ENCODE results near the gene KRT28. TPM values are rescaled to one million over a fixed set of nuclear protein-coding genes. Genes with fewer than 3 reads are reported as not detected.

KRT28 gene
- total RNA-seq, 4 donors from 2014 or later, result 1.0 to 32.0 (median 11.6) TPM

DNA sequence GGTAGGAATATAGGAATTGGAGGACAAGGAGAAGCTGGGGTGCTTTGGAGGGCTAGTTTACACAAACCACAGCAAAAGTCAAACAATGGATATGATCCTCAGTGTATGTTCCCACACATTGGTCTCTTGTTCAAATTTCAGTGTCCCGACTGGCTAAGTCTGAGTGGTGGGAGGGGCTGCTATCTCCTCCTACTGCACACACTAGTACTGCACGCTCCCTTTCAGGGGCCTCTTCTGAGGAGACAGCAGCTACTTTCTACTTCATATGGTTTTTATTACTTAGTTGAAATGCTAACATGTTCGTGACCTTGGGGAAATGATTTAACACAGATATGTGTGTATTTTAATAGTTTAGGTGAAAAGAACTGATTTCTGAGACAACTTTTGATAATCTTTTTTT lies 41.5 kb upstream of the KRT28 start:
- 77% methylated on average over 3 of the region's 3 CpGs for WGBS
- H3K36me3 ChIP-seq, result no peaks in the 10 kb centered on the region
- DNase-seq (ENCODE audit: low spot score in 2 of 2), result no peak
- H3K4me3 ChIP-seq, result no peak overlapping the region
- TF ChIP-seq, protein P1, sequence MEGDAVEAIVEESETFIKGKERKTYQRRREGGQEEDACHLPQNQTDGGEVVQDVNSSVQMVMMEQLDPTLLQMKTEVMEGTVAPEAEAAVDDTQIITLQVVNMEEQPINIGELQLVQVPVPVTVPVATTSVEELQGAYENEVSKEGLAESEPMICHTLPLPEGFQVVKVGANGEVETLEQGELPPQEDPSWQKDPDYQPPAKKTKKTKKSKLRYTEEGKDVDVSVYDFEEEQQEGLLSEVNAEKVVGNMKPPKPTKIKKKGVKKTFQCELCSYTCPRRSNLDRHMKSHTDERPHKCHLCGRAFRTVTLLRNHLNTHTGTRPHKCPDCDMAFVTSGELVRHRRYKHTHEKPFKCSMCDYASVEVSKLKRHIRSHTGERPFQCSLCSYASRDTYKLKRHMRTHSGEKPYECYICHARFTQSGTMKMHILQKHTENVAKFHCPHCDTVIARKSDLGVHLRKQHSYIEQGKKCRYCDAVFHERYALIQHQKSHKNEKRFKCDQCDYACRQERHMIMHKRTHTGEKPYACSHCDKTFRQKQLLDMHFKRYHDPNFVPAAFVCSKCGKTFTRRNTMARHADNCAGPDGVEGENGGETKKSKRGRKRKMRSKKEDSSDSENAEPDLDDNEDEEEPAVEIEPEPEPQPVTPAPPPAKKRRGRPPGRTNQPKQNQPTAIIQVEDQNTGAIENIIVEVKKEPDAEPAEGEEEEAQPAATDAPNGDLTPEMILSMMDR (IDR thresholded peaks at IDR 0.05), result no peak
- no peak for TF ChIP-seq EP300 (IDR thresholded peaks at IDR 0.05)
- no peak for TF ChIP-seq POLR2AphosphoS5 (IDR thresholded peaks at IDR 0.05)
- TF ChIP-seq POLR2A (IDR thresholded peaks at IDR 0.05), result no peak
- no peak overlapping the region for H3K27ac ChIP-seq
- H3K27me3 ChIP-seq, result peaks cover 3% of the 10 kb centered on the region
- no peaks in the 10 kb centered on the region for H3K4me1 ChIP-seq
- H3K9me3 ChIP-seq, result no peaks in the 10 kb centered on the region

DNA sequence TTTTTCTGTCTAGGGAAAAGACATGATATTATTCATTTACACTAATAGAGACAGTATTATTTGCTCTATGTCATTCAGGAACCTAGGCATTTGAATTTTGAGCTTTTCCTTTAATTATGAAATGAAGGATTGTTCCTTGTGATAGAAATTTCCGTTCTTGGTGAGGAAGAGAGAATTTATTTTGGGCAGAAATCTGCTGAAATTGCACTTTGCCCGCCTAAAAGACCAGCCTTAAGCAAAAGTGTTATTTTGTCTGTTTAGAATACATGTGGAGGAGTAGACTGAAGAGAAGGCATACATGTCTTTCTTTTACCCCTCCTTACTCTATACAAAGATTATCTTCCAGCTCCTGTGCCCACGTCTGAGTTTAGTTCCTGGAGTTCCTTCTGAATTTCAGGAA lies 39.4 kb upstream of the KRT28 start:
- peaks cover 3% of the 10 kb centered on the region for H3K27me3 ChIP-seq
- no peak overlapping the region for H3K27ac ChIP-seq
- H3K4me1 ChIP-seq, result no peaks in the 10 kb centered on the region
- WGBS, result 81% methylated on average over 3 of the region's 3 CpGs
- H3K36me3 ChIP-seq, result peaks cover 6% of the 10 kb centered on the region
- H3K4me3 ChIP-seq, result no peak overlapping the region
- no peak for DNase-seq (ENCODE audit: low spot score in 2 of 2)
- no peak for TF ChIP-seq POLR2AphosphoS5 (IDR thresholded peaks at IDR 0.05)
- TF ChIP-seq EP300 (IDR thresholded peaks at IDR 0.05), result no peak
- no peak for TF ChIP-seq POLR2A (IDR thresholded peaks at IDR 0.05)
- TF ChIP-seq, protein P1 (IDR thresholded peaks at IDR 0.05), result no peak
- H3K9me3 ChIP-seq, result no peaks in the 10 kb centered on the region

DNA sequence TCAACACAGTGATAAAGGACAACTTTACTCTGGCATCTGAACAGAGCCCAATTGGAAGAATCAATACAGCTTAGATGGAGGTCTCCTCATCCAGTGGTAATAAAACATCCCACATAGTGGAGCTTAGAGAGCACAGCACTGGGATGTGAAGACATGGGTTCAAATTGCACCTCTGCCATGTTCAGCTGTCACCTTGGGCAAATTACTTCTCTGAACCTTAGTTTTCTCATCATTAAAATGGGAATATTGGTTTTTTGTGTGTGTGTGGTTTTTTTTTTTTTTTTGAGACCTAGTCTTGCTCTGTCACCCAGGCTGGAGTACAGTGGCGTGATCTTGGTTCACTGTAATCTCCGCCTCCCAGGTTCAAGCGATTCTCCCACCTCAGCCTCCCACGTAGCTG lies 36.3 kb upstream of the KRT28 start:
- no peak for DNase-seq (ENCODE audit: low spot score in 2 of 2)
- WGBS, result 91% methylated on average over 4 of the region's 4 CpGs

DNA sequence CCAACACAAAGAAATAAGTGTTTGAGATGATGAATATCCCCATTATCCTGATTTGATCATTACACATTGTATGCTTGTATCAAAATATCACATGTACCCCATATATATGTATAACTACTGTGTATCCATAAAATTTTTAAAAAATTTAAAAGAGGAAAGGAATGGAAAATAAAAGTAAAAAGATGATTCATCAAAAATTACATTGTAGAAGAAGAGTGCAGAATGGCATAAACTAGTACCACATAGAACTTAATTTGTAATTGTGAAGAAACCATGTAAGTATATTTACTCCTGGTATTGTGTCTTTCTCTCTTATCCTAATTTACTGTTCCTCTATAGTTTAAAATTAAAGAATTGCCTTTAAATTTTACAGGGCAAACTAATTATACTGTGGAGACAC lies 34.1 kb upstream of the KRT28 start:
- H3K4me1 ChIP-seq, result no peaks in the 10 kb centered on the region
- peaks cover 6% of the 10 kb centered on the region for H3K36me3 ChIP-seq
- no peaks in the 10 kb centered on the region for H3K27me3 ChIP-seq
- no peak overlapping the region for H3K4me3 ChIP-seq
- no peak for TF ChIP-seq POLR2A (IDR thresholded peaks at IDR 0.05)
- no peak for TF ChIP-seq EP300 (IDR thresholded peaks at IDR 0.05)
- no peak for TF ChIP-seq POLR2AphosphoS5 (IDR thresholded peaks at IDR 0.05)
- TF ChIP-seq, protein P1 (IDR thresholded peaks at IDR 0.05), result no peak
- H3K27ac ChIP-seq, result no peak overlapping the region
- H3K9me3 ChIP-seq, result no peaks in the 10 kb centered on the region
- DNase-seq (ENCODE audit: low spot score in 2 of 2), result no peak

More for the DNA sequence above, 36.3 kb upstream of the KRT28 start:
- no peak overlapping the region for H3K27ac ChIP-seq
- TF ChIP-seq, protein P1 (IDR thresholded peaks at IDR 0.05), result no peak
- no peak for TF ChIP-seq POLR2A (IDR thresholded peaks at IDR 0.05)
- TF ChIP-seq POLR2AphosphoS5 (IDR thresholded peaks at IDR 0.05), result no peak
- TF ChIP-seq EP300 (IDR thresholded peaks at IDR 0.05), result no peak
- H3K4me3 ChIP-seq, result no peak overlapping the region
- no peaks in the 10 kb centered on the region for H3K4me1 ChIP-seq
- H3K36me3 ChIP-seq, result peaks cover 6% of the 10 kb centered on the region
- H3K9me3 ChIP-seq, result no peaks in the 10 kb centered on the region
- H3K27me3 ChIP-seq, result peaks cover 3% of the 10 kb centered on the region

DNA sequence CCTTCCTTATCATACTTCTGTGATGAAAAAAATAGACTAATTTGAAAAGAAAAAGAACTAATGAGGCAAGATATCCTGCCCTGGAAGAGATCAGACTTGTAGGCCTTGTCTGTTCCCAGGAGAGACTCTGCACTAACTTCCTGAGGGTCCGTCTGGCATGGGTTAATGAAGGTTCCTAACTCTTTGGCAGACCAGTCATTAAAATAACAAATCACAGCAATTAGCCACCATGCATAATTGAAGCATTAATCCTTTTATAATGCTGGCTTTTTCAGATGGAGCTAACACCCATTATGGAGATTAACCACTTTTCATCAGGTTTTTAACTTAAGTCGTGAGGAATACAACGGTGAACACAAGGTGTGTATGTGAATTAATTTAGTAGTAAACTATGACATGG lies 33.1 kb upstream of the KRT28 start:
- no peaks in the 10 kb centered on the region for H3K27me3 ChIP-seq
- no peaks in the 10 kb centered on the region for H3K9me3 ChIP-seq
- TF ChIP-seq, protein P1 (IDR thresholded peaks at IDR 0.05), result no peak
- TF ChIP-seq EP300 (IDR thresholded peaks at IDR 0.05), result no peak
- TF ChIP-seq POLR2AphosphoS5 (IDR thresholded peaks at IDR 0.05), result no peak
- TF ChIP-seq POLR2A (IDR thresholded peaks at IDR 0.05), result no peak
- H3K27ac ChIP-seq, result no peak overlapping the region
- peaks cover 6% of the 10 kb centered on the region for H3K36me3 ChIP-seq
- H3K4me3 ChIP-seq, result no peak overlapping the region
- 76% methylated on average over 3 of the region's 3 CpGs for WGBS
- DNase-seq (ENCODE audit: low spot score in 2 of 2), result no peak
- H3K4me1 ChIP-seq, result no peaks in the 10 kb centered on the region
